GM21717 (cell line): ENCODE data around the gene CRTC3.
"Not testable (repeated sequence)": the region's sequence is repeated elsewhere in the genome, so short reads cannot be mapped to it uniquely, and the experiment has no call there.

Experiments
- ATAC-seq: cut with Tn5 transposase; IDR thresholded peaks from one replicate; pipeline ENCODE4 v1.9.1; 2021; ENCODE audit warnings: mild to moderate bottlenecking, moderate library complexity; ENCODE audit not compliant: unreplicated experiment

Gene CRTC3

DNA sequence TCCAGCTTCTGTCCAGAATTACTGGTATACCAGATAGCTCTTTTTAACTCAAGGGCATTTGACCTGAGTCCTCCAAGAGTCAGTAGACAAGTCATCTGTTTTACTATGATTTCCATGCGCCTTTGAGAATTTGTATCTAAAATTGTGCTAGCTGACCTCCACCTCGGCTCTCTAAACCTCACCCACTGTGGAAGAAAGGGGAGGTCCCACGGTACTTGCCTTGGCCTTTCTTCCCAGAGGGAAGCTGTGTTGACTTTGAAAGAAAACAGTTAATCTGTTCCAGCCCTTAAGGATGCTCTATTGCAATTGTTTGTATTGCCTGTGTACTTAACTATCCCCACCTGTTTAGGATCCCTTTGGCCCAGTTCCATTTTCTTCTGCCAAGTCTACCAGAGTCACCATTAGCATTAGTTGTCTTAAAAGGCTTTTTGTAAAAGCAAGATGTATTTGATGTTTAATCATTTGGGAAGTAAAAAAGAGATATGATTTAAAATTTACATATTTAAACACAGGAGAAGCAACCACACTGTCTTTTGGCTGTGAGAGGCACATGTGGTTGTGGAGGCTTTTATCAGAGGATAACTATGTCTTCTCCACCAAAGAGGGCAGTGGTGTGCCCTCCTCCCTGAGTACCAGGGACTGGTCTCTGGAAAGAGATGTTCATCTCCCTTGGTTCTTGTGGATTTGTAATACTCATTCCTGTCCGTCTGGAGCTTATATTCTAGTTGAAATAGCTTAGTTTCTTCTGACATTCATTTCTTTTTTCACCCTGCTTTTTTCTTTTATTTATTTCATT is 88.8 kb downstream of the CRTC3 start:
- ATAC-seq = no peak

DNA sequence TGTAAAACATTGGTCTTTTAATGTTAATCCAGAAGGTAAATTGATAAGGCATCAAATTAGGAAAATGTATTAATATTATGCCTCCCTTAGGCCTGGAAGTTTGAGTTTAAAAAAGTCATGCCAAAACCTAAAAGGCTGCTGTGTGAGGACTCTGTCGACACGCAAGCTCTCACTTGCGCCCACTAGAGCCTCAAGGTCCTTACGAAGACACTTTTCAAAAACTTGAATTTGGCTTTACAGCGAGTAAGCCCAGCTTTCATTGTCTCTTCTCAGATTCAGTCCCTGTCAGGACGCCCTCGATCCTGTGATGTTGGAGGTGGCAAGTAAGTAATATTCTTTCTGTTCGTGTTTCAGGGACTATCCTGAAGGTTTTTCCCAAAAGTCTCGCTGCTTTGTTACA is 89.7 kb downstream of the CRTC3 start:
- no peak for ATAC-seq

DNA sequence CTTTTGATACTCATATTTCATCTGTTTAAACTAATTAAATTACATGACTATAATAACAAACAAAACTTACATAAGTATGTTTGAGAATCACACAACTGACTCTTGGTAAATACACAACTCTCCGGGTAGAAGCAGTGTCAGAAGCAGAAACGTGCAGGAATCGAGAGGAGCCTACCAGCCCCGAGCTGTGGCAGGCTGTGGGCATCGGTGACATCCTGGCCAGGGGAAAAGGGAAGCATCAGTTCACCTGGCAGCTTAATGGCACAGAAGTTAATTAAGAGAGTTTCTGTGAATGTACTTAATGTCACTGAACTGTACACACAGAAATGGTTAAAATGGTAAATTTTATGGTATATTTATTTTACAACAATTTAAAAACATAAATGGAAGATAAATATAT is 90.2 kb downstream of the CRTC3 start:
- ATAC-seq = no peak

DNA sequence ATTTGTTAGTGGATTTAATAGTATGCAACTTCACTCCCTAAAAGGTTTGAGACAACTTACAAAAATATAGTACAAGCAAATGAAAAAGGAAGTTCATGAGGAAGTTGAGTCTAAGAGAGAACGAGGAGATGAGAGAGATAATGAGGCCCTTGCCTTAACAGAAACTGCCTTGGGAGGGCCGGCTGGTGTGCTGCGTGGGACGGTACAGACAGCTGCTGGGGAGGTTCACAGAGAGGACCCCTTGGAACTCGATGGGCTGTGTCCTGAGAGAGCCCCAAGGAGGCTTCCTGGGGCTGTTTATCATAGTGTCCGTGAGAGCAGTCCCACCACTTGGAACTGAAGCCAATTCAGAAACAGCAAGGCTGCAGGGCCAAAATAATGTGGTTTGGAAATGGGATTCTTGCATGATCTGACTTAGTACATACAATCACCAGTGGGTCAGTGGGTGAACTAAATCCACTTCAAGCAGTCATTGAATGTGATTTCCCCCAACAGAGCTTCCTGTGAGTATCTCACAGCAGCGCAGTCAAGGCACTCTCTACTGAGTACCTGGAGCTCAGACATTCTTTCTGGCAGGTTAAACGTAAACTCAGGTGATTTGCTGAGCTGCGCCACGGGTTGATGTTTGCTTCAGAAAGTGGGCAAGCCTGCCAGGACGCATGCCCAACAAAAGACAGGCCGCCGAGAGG is 90.8 kb downstream of the CRTC3 start:
- ATAC-seq = no peak

DNA sequence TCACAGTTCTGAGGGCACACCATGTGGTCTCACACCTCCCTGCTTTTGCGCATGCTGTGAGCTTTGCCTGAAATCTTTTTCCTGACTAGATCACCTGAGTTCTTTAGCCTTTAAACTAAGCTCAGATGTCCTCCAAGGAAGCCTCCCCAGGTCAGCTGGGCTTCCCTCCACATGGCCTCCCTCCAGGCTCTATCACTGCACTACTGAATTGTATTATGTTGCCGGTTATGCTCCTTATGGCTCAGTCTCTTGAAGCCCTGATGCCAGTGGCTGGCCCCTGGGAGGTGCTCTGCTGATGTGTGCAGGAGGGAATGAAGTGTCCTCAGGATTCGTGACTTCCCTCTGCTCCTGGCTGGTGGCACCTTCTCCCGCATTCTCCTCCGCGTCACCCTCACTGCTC is 94.1 kb downstream of the CRTC3 start:
- no peak for ATAC-seq

DNA sequence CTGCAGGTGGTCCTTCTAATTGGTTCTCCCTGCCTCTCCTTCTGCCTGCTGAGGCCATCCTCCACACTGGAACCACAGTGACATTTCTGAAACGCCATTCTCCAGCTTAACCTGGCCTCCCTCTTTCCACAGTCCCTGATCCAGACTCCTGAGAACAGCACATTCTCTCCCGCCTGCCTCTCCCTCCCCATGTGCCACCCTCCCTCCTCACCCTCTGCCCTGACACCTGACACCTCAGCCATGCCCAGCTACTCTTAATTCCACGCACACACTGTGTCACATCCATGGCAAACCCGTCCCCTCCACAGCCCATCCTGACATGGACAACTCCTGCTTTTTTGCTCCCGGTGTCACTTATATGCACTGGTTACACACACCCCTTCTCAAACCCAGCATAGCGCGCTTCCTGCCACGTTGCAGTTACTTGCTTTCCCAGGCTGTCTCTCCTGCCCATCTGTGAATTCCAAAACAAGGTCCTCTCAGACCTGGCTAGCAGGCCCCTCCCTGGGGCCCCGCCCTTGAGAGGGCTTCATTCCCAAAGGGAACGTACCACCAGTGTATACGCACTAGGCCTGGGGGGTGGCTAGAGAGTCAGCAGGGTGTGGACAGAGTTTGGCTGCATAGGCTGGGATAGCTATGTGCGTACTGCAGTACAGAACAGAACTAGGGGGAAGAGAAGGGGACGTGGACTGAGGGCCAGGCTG is 94.7 kb downstream of the CRTC3 start:
- no peak for ATAC-seq

DNA sequence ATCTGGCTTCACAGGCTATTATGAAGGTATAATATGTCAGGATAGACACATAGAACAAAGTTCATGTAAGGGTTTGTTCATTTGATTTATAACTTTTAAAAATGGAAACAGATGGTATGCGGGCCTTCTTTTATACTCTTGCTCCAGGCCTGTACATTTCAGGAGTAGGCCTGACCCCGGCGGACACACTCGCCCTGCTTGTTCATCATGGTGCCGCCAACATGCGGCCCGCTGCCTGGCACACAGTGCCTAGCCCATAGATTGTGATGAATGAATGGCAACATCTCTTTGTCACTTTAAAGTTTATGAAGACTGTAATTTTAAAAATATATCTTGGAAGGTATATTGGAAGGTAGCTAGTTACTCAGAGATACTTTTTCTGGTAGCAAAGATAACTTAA is 95.3 kb downstream of the CRTC3 start:
- no peak for ATAC-seq

DNA sequence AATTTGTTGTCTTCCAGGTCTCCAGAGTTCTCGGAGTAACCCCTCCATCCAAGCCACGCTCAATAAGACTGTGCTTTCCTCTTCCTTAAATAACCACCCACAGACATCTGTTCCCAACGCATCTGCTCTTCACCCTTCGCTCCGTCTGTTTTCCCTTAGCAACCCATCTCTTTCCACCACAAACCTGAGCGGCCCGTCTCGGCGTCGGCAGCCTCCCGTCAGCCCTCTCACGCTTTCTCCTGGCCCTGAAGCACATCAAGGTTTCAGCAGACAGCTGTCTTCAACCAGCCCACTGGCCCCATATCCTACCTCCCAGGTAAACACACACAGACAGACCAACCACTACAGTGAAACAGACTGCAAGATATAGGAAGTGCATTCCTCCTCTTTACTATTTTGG is 99.5 kb downstream of the CRTC3 start:
- no peak for ATAC-seq

DNA sequence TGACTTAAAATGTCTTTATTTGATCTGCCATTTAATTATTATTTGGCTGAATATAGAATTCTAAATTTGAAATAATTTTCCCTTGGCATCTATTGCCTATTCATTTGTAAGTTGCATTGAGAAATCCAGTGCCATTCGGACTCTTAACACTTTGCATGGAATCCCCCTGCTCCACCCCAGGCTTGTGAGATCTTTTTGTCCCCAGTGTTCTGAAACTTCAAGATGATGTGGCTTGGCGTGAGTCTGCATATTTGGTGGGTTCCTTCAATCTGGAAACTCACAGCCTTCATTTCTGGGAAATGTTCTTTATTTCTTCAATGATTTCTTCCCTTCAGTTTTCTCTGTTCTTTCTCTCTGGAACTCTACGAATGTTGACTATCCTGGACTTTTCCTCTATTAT is 103.6 kb downstream of the CRTC3 start:
- no peak for ATAC-seq

DNA sequence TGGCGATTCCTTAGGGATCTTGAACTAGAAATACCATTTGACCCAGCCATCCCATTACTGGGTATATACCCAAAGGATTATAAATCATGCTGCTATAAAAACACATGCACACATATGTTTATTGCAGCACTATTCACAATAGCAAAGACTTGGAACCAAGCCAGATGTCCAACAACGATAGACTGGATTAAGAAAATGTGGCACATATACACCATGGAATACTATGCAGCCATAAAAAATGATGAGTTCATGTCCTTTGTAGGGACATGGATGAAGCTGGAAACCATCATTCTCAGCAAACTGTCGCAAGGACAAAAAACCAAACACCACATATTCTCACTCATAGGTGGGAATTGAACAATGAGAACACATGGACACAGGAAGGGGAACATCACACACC is 107.3 kb downstream of the CRTC3 start:
- ATAC-seq = not testable (repeated sequence)

DNA sequence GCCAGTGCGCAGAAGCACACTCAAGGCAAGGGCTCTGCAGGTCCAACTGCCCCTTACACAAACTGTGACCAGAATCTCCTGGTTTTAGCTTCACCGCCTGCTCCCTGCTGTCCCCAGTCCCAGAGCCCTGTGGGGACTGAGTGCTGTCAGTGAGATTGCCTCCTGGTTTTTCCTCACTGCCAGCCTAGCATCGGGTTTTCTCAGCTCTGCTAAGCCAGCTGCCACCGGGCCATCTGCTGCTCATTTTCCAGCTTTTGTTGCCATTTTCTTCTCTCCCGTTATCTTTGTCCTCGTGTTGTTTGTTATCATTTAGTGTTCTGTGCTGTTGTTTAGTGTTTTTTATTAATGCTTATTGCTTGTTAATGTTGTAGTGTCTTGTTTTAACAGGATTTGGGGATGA is 108.0 kb downstream of the CRTC3 start:
- ATAC-seq = no peak

DNA sequence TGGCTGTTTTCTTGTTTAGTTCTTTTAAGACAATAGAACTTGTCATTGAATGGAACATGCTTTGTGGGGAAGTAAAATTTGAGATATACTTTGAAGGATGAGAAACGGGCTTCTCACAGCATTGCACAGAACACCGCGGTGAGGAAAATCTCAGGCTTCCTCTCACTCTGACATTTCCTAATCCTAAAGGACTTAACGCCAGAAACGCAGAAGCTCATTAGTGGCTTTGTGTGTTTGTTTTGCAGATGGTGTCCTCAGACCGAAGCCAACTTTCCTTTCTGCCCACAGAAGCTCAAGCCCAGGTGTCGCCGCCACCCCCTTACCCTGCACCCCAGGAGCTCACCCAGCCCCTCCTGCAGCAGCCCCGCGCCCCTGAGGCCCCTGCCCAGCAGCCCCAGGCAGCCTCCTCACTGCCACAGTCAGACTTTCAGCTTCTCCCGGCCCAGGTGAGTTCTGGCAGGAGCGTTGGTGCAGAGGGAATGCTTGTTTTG is 108.5 kb downstream of the CRTC3 start:
- ATAC-seq = no peak

DNA sequence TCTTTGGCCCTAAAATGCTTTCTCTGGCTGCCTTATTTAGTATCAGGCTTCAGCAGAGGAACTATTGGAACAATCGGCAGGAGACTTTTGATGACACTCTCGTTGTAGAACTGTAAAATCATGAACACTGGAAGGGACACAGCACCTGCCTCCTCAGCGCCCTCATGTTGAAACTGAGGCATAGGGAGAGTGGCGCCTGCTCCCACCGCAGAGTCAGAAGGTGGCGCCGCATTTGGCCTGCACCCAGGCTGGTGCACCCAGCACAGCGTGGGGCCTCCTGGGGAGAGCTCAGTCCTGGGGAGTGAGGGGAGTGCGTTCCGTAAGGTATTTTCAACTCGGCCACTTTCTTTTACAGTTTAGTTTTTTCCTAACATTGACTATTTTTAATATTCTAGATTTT is 109.2 kb downstream of the CRTC3 start:
- no peak for ATAC-seq

DNA sequence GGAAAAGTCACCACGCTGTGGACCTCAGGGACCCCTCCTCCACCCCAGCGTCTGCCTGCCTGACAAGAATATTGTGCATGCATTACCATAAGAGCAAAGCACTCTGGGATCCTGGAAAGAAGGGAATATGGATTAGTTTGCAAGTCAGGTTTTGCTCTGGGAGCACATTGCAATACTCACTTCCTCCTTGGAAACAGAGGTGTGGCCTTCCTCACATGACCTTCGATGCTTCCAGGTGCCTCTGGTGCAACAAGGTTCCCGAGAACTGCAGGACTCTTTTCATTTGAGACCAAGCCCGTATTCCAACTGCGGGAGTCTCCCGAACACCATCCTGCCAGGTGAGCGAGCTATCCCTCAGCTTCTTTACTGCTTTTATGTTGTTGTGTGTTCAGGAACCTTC is 111.1 kb downstream of the CRTC3 start:
- no peak for ATAC-seq

DNA sequence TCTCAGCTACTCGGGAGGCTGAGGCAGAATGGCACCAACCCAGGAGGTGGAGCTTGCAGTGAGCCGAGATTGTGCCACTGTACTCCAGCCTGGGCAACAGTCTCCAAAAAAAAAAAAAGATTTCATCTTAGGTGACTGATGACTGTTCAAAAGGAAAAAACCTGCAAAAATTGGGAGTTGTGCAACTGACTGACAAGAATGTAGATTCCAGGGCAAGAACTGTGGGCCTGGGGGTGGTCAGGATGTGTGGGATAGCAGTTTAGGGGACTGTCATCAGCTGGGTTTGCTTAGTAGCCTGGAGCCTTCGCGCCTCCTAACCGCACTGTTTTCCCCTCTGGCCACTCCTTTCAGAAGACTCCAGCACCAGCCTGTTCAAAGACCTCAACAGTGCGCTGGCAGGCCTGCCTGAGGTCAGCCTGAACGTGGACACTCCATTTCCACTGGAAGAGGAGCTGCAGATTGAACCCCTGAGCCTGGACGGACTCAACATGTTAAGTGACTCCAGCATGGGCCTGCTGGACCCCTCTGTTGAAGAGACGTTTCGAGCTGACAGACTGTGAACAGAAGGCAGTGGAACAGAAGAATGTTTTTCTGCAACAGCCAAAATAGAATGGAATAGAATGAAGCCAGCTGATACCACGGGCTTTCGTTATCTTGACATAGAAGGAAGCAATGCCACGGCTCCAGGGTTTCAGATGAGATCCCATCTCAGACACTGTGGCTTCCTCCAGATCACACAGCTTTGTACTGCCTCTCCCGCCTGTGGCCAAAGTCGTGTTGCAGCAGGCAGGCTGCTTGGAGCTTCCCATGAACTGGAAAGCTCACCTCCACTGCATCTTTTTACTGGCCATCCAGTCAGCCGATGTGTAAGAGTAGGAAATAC is 112.1 kb downstream of the CRTC3 start:
- no peak for ATAC-seq

DNA sequence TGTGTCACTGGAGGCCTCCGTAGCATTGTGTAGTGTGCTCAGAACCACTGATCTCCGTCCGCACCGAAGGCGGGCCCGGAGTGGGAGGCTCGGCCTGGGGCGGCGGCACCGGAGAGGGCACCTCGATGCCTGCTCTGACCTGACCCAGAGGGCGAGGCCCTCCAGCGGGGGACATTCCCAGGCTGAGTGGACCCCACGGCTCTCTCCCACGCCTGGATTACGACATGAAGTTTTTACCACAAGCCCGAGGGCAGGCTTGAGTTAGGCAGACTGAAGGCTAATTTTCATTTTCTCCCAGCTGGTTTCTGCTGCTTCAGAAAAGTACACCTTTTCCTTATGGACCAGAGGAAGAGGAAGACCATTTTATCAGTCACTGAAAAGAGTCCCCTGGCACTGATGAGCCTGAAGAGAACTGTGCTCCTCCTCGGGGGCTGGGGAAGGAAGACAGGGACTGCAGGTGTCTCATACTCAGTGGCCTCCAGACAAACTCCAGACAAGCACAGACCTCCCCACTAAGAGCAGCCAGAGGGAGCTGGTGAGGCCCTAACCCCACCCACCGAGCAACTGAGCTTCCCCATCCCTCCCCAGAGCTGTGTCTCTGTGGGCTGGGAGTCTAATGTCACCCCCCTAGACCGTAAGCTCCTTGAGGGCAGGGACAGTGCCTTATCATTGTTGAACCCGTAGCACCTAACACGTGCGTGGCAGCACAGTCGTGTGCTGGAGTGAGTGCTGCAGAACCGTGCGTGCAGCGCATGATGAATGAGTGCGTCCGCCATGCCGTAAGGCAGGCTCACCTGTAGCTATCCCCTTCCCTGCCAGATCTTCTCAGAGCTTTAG is 113.0 kb downstream of the CRTC3 start:
- no peak for ATAC-seq

DNA sequence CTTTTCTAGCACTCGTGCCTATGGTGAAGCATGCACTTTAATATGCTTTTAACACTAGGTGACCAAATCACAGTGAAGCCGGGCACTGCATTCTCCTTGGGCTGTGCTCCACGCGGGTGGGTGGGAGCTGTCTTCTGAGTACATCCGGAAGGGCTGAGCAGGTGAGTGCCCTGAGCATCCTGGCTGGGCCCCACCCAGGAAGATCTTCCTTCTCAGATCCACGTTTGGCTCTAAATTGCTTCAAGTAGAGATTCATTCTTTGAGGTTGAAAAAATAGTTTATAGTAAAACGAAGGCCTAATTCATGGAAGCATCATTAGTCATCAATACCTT is 113.5 kb downstream of the CRTC3 start:
- no peak for ATAC-seq

DNA sequence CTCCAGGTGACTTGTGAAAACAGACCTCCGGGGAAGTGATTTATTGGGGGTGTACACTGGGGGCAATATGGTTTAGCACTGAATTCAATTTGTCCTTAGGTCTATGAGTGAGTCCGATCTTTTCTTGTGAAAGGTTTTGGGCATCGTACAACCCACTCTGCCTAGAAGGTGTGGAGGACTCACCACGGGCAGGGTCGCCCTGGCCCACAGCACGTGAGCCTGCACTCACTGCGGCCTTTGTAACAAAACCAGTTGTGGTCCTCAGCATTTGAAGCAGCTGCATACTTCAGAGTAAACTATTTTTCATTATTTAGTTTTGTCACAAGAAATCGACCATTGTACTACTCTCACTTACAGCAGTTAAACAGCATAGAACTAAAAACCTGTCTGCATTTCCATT is 114.8 kb downstream of the CRTC3 start:
- ATAC-seq = no peak

DNA sequence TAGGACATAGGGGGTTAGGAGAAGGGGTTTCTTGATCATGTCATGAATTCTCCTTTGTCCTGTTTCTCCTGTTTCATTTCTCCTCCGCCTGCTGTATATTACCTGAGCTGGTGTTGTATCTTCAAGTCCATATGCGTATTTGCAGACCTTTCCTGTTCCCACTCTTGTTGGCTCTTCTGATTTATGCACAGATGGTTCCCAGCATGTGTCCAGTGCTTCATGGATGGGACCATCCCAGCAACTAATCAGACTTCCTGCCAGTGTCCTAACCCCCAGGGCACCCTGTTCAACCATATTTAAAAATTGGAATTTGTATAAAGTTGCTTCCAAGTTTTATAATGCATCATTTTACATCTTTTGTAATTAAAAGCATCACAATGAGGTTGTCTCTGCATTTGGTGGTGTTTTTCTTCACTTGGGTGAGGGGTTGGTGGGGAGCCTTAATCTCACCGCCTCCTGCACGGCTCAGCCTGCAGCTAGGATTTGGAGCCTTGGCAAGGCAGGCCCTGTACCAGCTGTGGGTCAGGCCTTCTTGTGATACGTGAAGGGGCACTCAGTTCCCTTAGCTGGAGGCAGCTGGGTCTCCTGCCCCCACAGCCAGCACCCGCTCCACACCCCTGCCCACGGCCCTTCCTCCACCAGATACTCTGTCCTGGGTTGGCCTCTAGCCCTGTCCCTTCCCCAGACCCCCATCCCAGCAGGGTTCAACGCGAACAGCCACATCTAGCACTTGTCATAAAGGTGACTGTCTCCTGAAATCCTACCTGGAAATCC is 115.4 kb downstream of the CRTC3 start:
- ATAC-seq = no peak
